Vagina (tissue), 2 donors: ENCODE data around the gene POU3F2. TPM values are rescaled to one million over a fixed set of nuclear protein-coding genes. Genes with fewer than 3 reads are reported as not detected.
A peak's percentile ranks its signal among the peaks of the same experiment; 100 is the strongest.

ENCODE experiments used
- DNase-seq, 2 donors: peaks; one replicate each; pipeline ENCODE4 v3.0.0-alpha.2; 2017; ENCODE audit errors: extremely low spot score in 2 of 2
- H3K27ac ChIP-seq: fragments of 200-600 bp; sonication (generic); one replicate; pipeline ENCODE4 v1.5.1; 2019
- H3K27me3 ChIP-seq: fragments of 200-600 bp; sonication (generic); one replicate; pipeline ENCODE4 v1.5.1; 2019
- H3K36me3 ChIP-seq, 2 donors: fragments of 200-600 bp; sonication (generic); one replicate each; pipeline ENCODE4 v1.5.1; 2017 to 2019
- H3K4me1 ChIP-seq: fragments of 200-600 bp; sonication (generic); one replicate; pipeline ENCODE4 v1.5.1; 2019
- H3K4me3 ChIP-seq, 2 donors: fragments of 200-600 bp; sonication (generic); 1 replicate in 1 of 2; 2 replicates in 1 of 2; pipeline ENCODE4 v1.5.1; 2016 to 2019
- H3K9me3 ChIP-seq: fragments of 200-600 bp; sonication (generic); one replicate; pipeline ENCODE4 v1.5.1; 2019
- CTCF ChIP-seq, 3 experiments: fragments of 450-650 bp in 2 of 3; fragments of 200-600 bp in 1 of 3; sonication (generic) in 1 of 3; IDR thresholded peaks; one replicate each; pipeline ENCODE4 v1.5.1; 2017 to 2019; ENCODE audit warnings: antibody characterized with exemption in 3 of 3, mild to moderate bottlenecking in 2 of 3, moderate library complexity in 2 of 3
- POLR2A ChIP-seq, 2 donors: fragments of 450-650 bp; IDR thresholded peaks; one replicate each; pipeline ENCODE4 v1.6.1; 2017; ENCODE audit warnings: antibody characterized with exemption in 2 of 2, mild to moderate bottlenecking in 2 of 2, moderate library complexity in 2 of 2
- POLR2AphosphoS5 ChIP-seq, 2 donors: sonication (generic); formaldehyde crosslinking; IDR thresholded peaks; one replicate each; pipeline ENCODE4 v1.9.0; 2017; ENCODE audit warnings: antibody characterized with exemption in 2 of 2, mild to moderate bottlenecking in 2 of 2, low read depth in 1 of 2; ENCODE audit not compliant: insufficient read depth in 1 of 2
- intact Hi-C: fragments of 100-400 bp; cut with DNase I; formaldehyde crosslinking; loops from one replicate; pipeline ENCODE4 v1.15.1; 2023
- total RNA-seq: library from RNA; depleted of rRNA; stranded (reverse); fragments of >200 nt; gene quantifications from one replicate; pipeline ENCODE4 v1.2.3, GENCODE V29; 2016

The POU3F2 gene
- total RNA-seq, 1 donor from 2014 or later = not detected

- H3K4me1 ChIP-seq = peaks cover 51% of the 10 kb centered on the region
- intact Hi-C loops = no loop called here
Measured at GRCh38 chr6:98833307-98834059, 891 bp upstream of the POU3F2 start.

GRCh38 chr6:98835149-98836024, 1.0 kb downstream of the POU3F2 start:
- intact Hi-C loops = no loop called here
- Histone ChIP-seq H3K4me3 (peak overlapping the region; percentile 52 to 64), H3K27ac (no peak overlapping the region), H3K27me3 (peaks cover 21% of the 10 kb centered on the region), H3K4me1 (peaks cover 51% of the 10 kb centered on the region), H3K9me3 (no peaks in the 10 kb centered on the region), H3K36me3 (no peaks in the 10 kb centered on the region)
- DNase-seq = no peak
- TF ChIP-seq CTCF (IDR thresholded peaks at IDR 0.05) (no peak), POLR2AphosphoS5 (IDR thresholded peaks at IDR 0.05; ENCODE audit: insufficient read depth in 1 of 2, low read depth in 1 of 2) (no peak), POLR2A (IDR thresholded peaks at IDR 0.05) (no peak)

More at GRCh38 chr6:98833307-98834059, 891 bp upstream of the POU3F2 start:
- H3K27ac ChIP-seq = no peak overlapping the region
- peaks cover 25% of the 10 kb centered on the region for H3K27me3 ChIP-seq
- no peaks in the 10 kb centered on the region for H3K36me3 ChIP-seq
- DNase-seq = no peak
- H3K9me3 ChIP-seq = no peaks in the 10 kb centered on the region
- no peak for TF ChIP-seq POLR2AphosphoS5 (IDR thresholded peaks at IDR 0.05; ENCODE audit: insufficient read depth in 1 of 2, low read depth in 1 of 2)
- no peak for TF ChIP-seq POLR2A (IDR thresholded peaks at IDR 0.05)
- no peak for TF ChIP-seq CTCF (IDR thresholded peaks at IDR 0.05)
- peak overlapping the region; percentile 52 to 64 for H3K4me3 ChIP-seq

GRCh38 chr6:98836025-98836961, 1.9 kb downstream of the POU3F2 start:
- H3K4me3 ChIP-seq = peak overlapping the region in 1 of 2 donors; percentile 64
- H3K9me3 ChIP-seq = no peaks in the 10 kb centered on the region
- no peak for DNase-seq
- TF ChIP-seq CTCF (IDR thresholded peaks at IDR 0.05) (no peak), POLR2A (IDR thresholded peaks at IDR 0.05) (no peak), POLR2AphosphoS5 (IDR thresholded peaks at IDR 0.05; ENCODE audit: insufficient read depth in 1 of 2, low read depth in 1 of 2) (no peak)
- H3K36me3 ChIP-seq = no peaks in the 10 kb centered on the region
- no peak overlapping the region for H3K27ac ChIP-seq
- H3K4me1 ChIP-seq = peaks cover 48% of the 10 kb centered on the region
- intact Hi-C loops = no loop called here
- peaks cover 21% of the 10 kb centered on the region for H3K27me3 ChIP-seq

- peaks cover 21% of the 10 kb centered on the region for H3K27me3 ChIP-seq
- intact Hi-C loops = no loop called here
Measured at GRCh38 chr6:98836962-98837944, 2.9 kb downstream of the POU3F2 start.

More at GRCh38 chr6:98836962-98837944, 2.9 kb downstream of the POU3F2 start:
- DNase-seq = no peak
- Histone ChIP-seq H3K4me1 (peaks cover 38% of the 10 kb centered on the region), H3K36me3 (no peaks in the 10 kb centered on the region), H3K27ac (no peak overlapping the region), H3K9me3 (no peaks in the 10 kb centered on the region), H3K4me3 (no peak overlapping the region)
- TF ChIP-seq POLR2A (IDR thresholded peaks at IDR 0.05) (no peak), CTCF (IDR thresholded peaks at IDR 0.05) (no peak), POLR2AphosphoS5 (IDR thresholded peaks at IDR 0.05; ENCODE audit: insufficient read depth in 1 of 2, low read depth in 1 of 2) (no peak)
